Activated T-cell treated with anti-CD3 and anti-CD28 coated beads for 48 hours (primary cell): ENCODE measurements around the gene BABAM1.

Source experiments
- DNase-seq: peaks from one replicate; pipeline ENCODE4 v3.0.0-alpha.2; 2020; ENCODE audit warnings: low read depth

Gene BABAM1

DNA sequence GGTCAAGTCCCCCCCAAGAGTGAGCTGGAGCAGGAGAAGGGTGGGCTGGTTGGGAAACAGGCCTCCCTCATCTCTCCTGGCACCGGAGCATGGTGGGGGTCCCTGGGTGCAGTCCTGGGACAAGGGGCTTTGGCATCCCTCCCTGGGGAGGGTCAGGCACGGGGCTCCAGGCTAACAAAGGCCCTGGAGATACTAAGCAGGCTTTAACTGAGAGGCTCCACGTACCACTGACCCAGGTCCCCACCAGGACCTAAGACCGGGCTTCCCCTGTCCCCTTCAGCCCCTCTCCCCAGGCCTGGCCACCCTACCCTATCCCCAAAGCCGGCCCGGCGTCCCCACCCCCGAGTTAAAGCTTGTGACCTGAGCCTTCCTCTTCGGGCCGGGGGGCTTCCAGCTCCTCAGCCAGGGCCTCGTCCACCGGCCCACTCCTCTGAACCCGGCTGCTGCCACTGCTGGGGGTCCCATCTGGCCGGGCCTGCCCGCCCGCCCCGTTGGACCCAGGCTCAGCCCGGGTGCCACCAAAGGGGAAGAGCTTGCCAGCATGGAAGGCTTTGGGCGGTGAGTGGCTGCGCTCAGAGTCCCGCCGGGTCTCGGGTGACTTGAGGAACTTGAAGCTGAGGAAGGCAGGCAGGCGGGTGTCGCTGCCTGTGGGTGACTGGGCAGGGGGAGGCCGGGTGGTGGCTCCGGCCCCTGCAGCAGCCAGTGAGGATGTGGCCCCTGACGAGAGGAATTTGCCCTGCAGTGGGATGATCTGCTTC is 57.3 kb downstream of the BABAM1 start:
- DNase-seq = no peak

DNA sequence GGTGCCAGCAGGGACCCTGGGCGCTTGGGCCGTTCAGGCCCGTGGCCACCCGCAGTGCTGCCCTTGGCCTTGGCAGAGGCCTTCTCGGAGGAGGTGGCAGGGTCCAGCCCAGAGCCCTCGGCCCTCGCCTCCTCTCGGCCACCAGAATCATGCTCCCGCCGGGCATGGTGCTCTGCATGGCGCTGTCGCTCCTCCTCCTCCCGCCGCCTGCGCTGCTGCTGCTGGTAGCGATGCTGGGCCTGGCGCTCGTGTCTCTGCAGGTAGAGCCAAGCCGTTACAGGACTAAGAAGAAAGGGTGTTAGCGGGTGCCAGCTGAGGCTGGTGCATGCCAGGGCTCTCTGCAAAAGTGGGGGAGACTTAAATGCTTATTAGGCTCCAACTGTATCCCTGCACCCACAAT is 57.9 kb downstream of the BABAM1 start:
- no peak for DNase-seq

DNA sequence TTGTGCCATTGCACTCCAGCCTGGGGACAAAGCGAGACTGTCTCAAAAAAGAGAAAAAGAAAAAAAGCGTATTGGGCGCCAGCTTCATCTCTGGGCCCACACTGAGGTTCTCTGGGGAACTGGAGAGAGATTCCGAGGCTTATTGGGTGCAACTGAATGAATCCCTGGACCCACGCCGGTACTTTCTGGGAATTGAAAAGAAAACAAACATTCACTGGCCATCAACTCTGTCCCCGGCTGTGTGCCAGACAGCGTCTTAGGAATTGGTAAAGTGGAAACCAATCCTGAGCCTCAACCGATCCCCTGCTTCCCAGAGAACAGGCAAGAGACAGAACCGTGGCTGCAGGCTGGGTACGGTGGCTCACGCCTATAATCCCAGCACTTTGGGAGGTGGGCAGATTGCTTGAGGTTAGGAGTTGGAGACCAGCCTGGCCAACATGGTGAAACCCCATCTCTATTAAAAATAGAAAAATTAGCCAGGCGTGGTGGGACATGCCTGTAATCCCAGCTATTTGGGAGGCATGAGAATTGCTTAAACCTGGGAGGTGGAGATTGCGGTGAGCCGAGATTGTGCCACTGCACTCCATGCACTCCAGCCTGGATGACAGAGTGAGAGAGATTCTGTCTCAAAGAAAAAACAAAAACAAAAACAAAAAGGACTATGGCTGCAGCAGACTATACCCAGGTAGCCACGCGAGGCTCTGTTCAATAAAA is 58.8 kb downstream of the BABAM1 start:
- no peak for DNase-seq

DNA sequence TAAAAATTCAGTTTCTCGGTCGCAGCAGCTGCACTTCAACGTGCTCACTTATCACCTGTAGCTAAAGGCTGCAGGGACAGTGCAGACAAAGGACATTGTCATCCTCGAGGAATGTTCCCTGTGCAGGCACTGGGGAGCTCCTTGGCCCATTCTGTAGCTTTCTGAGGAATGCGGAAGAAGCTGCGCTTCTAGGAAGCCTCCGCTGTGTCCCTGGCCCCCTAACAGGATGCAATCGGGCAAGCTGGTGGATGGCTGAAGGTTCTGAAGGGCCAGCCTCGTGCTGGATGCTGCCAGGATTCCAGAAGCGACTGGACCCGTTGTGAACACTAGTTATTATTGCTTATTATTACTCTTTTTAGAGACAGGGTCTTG is 59.3 kb downstream of the BABAM1 start:
- no peak for DNase-seq

DNA sequence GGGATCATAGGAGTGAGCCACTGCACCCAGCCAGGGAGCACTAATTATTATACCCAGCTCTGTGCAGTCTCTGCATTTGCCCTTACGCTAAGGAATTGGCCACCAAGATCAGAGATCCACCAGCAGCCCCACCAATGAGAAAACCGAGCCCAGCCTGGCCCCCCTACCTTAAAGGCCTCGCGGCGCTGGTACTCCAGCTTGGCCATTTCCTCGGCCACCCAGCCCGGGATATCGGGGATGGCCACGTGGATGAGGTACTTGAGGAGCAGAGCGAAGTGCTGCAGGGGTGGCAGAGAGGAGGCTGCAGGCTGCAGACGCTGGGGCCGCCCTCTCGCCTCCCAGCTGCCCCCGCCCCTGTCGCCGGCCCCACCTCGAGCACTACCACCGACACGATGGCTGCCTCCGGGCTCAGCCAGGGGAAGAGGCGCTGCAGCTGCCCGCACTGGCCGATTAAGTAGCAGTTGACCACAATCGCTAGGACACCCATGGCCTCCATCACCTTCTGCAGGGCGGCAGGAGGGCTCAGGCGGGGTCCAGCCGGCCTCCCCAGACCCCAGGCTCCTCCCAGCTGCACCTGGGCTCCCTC is 59.9 kb downstream of the BABAM1 start:
- DNase-seq = no peak

DNA sequence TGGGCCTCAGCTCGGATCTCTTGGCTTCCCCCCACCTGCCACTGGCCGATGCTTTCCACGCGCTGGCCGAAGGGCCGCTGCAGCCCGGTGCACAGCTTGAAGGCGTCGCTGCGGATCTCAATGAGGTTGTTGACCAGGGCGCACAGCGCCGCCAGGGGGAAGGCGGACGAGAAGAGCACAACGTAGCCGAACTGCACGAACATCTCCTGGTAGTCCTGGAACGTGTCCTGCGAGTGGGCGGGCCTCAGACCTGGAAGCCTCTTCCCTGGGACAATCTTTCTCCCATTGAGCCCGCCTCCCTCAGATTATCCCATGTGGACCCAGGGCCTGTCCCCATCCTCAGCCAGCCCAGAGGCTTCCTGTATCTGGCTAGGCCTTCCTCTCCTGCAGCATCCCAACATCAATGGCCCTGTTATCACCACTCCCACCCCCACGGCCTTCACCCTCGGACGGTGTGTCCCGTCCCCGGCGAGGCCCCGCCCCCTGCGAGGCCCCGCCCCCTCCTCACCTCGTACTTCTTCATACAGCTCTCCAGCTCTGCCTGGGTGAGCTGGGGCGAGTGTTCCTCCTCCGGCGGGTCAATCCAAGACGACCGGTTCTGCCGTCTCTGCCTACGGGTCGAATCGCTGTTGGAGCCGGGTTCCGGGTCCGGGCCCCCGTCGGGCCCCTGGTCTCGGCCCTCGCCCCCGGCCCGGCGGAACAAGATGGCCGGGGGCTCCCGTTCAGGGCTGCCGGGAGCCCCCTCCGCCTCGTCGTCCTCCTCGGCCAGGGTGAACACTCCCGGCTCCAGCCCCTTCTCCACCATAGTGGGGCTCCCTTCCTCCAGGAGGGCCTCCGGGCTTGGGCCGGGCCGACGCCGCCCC is 60.6 kb downstream of the BABAM1 start:
- DNase-seq = peak; percentile 43
